Epithelial cell of proximal tubule (primary cell): ENCODE results near the gene SRR. TPM values are rescaled to one million over a fixed set of nuclear protein-coding genes. Genes with fewer than 3 reads are reported as not detected.

Experiments
- DNase-seq: peaks from one replicate; pipeline ENCODE4 v3.0.0-alpha.2; 2011; ENCODE audit warnings: low read depth
- H3K4me3 ChIP-seq: 2 replicates; pipeline ENCODE4 v1.5.1; 2011; ENCODE audit warnings: low read depth, mild to moderate bottlenecking, low read length
- CTCF ChIP-seq: conservative IDR thresholded peaks from 2 replicates; pipeline ENCODE4 v1.5.1; 2012; ENCODE audit warnings: low read depth, mild to moderate bottlenecking, low read length
- total RNA-seq: library from RNA; depleted of rRNA; stranded (reverse); fragments of >200 nt; gene quantifications from 2 replicates; pipeline ENCODE4 v1.2.3, GENCODE V29; 2015

SRR gene
- total RNA-seq, 1 donor from 2014 or later = 2.5 TPM

- TF ChIP-seq CTCF = no peak
- DNase-seq = no peak
- no peak overlapping the region for H3K4me3 ChIP-seq
Observed at GRCh38 chr17:2372180-2372579, 68.4 kb downstream of the SRR start.

- no peak for TF ChIP-seq CTCF
- DNase-seq = no peak
- H3K4me3 ChIP-seq = no peak overlapping the region
Observed at GRCh38 chr17:2372681-2373080, 68.9 kb downstream of the SRR start.

- no peak overlapping the region for H3K4me3 ChIP-seq
- no peak for TF ChIP-seq CTCF
- no peak for DNase-seq
Observed at GRCh38 chr17:2373179-2373578, 69.4 kb downstream of the SRR start.

Other genes with a start within 250 kb of the SRR start
- 2.7 and 4.1 TPM in 2 replicates for gene HIC1, start 248.8 kb upstream of the SRR start, total RNA-seq
- 19.4 and 37.0 TPM in 2 replicates for gene SMG6, start 165 bp upstream of the SRR start, total RNA-seq
- 54.8 and 85.1 TPM in 2 replicates for gene TSR1, start 32.5 kb downstream of the SRR start, total RNA-seq
- 27.6 and 28.2 TPM in 2 replicates for gene SGSM2, start 33.6 kb downstream of the SRR start, total RNA-seq
- gene MNT, start 97.1 kb downstream of the SRR start, total RNA-seq = 3.5 and 9.0 TPM in 2 replicates
- gene METTL16, start 207.9 kb downstream of the SRR start, total RNA-seq = 11.3 and 18.0 TPM in 2 replicates